Small intestine (tissue), 16 donors: Measurements from ENCODE around the gene KRT76. TPM values are rescaled to one million over a fixed set of nuclear protein-coding genes. Genes with fewer than 3 reads are reported as not detected.

Source experiments
- DNase-seq, 2 donors: peaks; one replicate each; pipeline versions ENCODE4 v3.0.0 to v3.0.0-alpha.2; 2013
- FAIRE-seq: peaks from 2 replicates; lab custom pipeline; 2012; peaks lifted over from hg19 to GRCh38; lab: Jason Lieb, UNC
- H3K27ac ChIP-seq, 3 donors: one replicate each; pipeline ENCODE4 v1.5.1; 2013; ENCODE audit warnings: low read length in 2 of 3, mild to moderate bottlenecking in 2 of 3, control low read depth in 1 of 3, inconsistent platforms in 1 of 3, low read depth in 1 of 3, moderate library complexity in 1 of 3
- H3K27me3 ChIP-seq, 3 donors: one replicate each; pipeline ENCODE4 v1.6.1; 2013; ENCODE audit warnings: low read length in 3 of 3, inconsistent platforms in 1 of 3; ENCODE audit not compliant: control insufficient read depth in 3 of 3, insufficient read depth in 3 of 3
- H3K36me3 ChIP-seq, 3 donors: one replicate each; pipeline ENCODE4 v1.6.1; 2013; ENCODE audit warnings: low read length in 3 of 3, inconsistent platforms in 1 of 3, low read depth in 1 of 3, mild to moderate bottlenecking in 1 of 3, moderate library complexity in 1 of 3; ENCODE audit not compliant: control insufficient read depth in 3 of 3, insufficient read depth in 2 of 3
- H3K4me1 ChIP-seq, 3 donors: one replicate each; pipeline ENCODE4 v1.6.1; 2013; ENCODE audit warnings: low read length in 2 of 3, inconsistent platforms in 1 of 3, low read depth in 1 of 3, mild to moderate bottlenecking in 1 of 3, moderate library complexity in 1 of 3; ENCODE audit not compliant: control insufficient read depth in 3 of 3, insufficient read depth in 2 of 3
- H3K4me3 ChIP-seq, 3 donors: one replicate each; pipeline ENCODE4 v1.5.1; 2013; ENCODE audit warnings: low read length in 3 of 3, control low read depth in 1 of 3, inconsistent platforms in 1 of 3, low read depth in 1 of 3, mild to moderate bottlenecking in 1 of 3, moderate library complexity in 1 of 3
- H3K9me3 ChIP-seq, 2 donors: one replicate each; pipeline ENCODE4 v1.6.1; 2013; ENCODE audit warnings: low read depth in 1 of 2, low read length in 1 of 2; ENCODE audit not compliant: control insufficient read depth in 2 of 2, insufficient read depth in 1 of 2
- WGBS, 3 donors: extraction: QIAGEN DNeasy Blood & Tissue Kit; methylation state at CpG; one replicate each; pipeline ENCODE4 v1.1.7; 2013; 5-methylcytosine and 5-hydroxymethylcytosine counted together
- long read RNA-seq, 10 donors: transcript quantifications; one replicate each; lab custom pipeline, GENCODE V29; 2026
- polyA plus RNA-seq, 4 donors: library from polyadenylated mRNA; stranded (reverse) in 3 of 4; unstranded in 1 of 4; fragments of 200-250 nt in 3 of 4; fragments of 120-200 nt in 1 of 4; gene quantifications; one replicate each; pipeline versions ENCODE4 v1.2.1 to v1.2.3, GENCODE V29; 2013
- donor health status: healthy with polysubstance abuse.
- donor health status: control.
- donor health status: control.
- donor health status: Bipolar disorder and iron deficiency.
- donor health status: healthy.

KRT76 gene
- polyA plus RNA-seq, result not detected
- long read RNA-seq, donor 1, result 0 reads
- long read RNA-seq, donor 2, result 0 reads
- long read RNA-seq, donor 3, result 0 reads
- long read RNA-seq, donor 4, result 0 reads
- long read RNA-seq, donor 5, result 0 reads
- long read RNA-seq, donor 6, result 0 reads
- long read RNA-seq, donor 7, result 0 reads
- long read RNA-seq, donor 8, result 0 reads
- long read RNA-seq, donor 9, result 0 reads
- long read RNA-seq, donor 10, result 0 reads

- 80 to 87% (median 82%) methylated on average over 8 of the region's 8 CpGs for WGBS, 3 donors
- FAIRE-seq, result no peak
- H3K4me1 ChIP-seq, result no peaks in the 10 kb centered on the region
- H3K27me3 ChIP-seq, result peaks cover 0 to 9% (median 4%) of the 10 kb centered on the region in 3 donors
- H3K4me3 ChIP-seq, result no peak within 1 kb of the TSS
- no peak for DNase-seq
- H3K9me3 ChIP-seq, result no peaks in the 10 kb centered on the region
- H3K27ac ChIP-seq, result no peak within 1 kb of the TSS
- H3K36me3 ChIP-seq, result no peaks in the 10 kb centered on the region
These were observed at the start of gene KRT76 for GRCh38 chr12:52776913-52777395. KRT76 (minus strand) TSS chr12:52777345; CDS start chr12:52777291, 54 bp downstream.

GRCh38 chr12:52825961-52826360 is 48.8 kb upstream of the KRT76 start:
- no peak overlapping the region for H3K4me3 ChIP-seq
- WGBS, 3 donors, result 72 to 77% (median 73%) methylated on average over 4 of the region's 4 CpGs
- no peaks in the 10 kb centered on the region for H3K36me3 ChIP-seq
- no peaks in the 10 kb centered on the region for H3K9me3 ChIP-seq
- no peaks in the 10 kb centered on the region for H3K4me1 ChIP-seq
- FAIRE-seq, result no peak
- no peak overlapping the region for H3K27ac ChIP-seq
- no peaks in the 10 kb centered on the region for H3K27me3 ChIP-seq
- DNase-seq, result no peak

DNA sequence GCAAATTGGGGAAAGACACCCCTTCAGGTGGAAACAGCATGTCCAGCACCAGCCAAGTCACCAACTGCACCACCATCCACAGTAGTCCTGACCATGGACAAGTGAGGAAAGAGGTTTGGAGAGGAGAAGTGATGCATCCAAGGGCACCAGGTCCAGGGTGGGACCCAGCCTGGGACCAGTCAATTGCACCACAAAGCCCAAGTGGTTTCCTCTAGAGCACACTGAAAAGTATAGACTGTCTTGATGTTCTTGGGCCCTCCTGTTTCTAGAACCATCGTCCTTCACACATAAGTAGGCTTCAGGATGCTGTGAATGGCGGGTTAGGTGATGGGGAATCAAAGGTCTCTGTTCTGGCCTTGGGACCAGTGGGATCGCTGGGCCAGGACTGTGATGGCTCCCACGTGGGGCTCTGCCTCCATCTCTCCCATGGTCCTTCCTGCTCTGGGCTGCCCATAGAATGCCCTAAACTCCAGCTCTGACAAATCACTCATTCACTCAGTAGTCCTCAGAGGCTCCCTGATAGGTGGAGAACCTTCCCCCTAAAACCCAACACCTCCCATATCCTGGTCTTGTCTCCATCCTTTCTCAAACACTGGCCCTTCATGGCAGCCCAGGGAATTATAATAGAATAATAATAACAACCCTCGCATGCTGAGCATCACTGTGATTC is 47.7 kb upstream of the KRT76 start:
- DNase-seq (no peak), FAIRE-seq (no peak)
- Histone ChIP-seq H3K9me3 (no peaks in the 10 kb centered on the region), H3K27ac (no peak overlapping the region), H3K4me3 (no peak overlapping the region), H3K4me1 (no peaks in the 10 kb centered on the region), H3K27me3 (no peaks in the 10 kb centered on the region), H3K36me3 (no peaks in the 10 kb centered on the region)
- 81 to 88% (median 86%) methylated on average over 5 of the region's 5 CpGs for WGBS, 3 donors

- Histone ChIP-seq H3K4me3 (no peak overlapping the region), H3K27ac (no peak overlapping the region), H3K4me1 (peaks cover 0 to 2% (median 0%) of the 10 kb centered on the region in 3 donors), H3K9me3 (no peaks in the 10 kb centered on the region), H3K27me3 (no peaks in the 10 kb centered on the region), H3K36me3 (no peaks in the 10 kb centered on the region)
- 84 to 92% (median 86%) methylated on average over 15 of the region's 15 CpGs for WGBS, 3 donors
- FAIRE-seq (no peak), DNase-seq (no peak)
These were observed 46.8 kb upstream of the KRT76 start for GRCh38 chr12:52823761-52824450.

DNA sequence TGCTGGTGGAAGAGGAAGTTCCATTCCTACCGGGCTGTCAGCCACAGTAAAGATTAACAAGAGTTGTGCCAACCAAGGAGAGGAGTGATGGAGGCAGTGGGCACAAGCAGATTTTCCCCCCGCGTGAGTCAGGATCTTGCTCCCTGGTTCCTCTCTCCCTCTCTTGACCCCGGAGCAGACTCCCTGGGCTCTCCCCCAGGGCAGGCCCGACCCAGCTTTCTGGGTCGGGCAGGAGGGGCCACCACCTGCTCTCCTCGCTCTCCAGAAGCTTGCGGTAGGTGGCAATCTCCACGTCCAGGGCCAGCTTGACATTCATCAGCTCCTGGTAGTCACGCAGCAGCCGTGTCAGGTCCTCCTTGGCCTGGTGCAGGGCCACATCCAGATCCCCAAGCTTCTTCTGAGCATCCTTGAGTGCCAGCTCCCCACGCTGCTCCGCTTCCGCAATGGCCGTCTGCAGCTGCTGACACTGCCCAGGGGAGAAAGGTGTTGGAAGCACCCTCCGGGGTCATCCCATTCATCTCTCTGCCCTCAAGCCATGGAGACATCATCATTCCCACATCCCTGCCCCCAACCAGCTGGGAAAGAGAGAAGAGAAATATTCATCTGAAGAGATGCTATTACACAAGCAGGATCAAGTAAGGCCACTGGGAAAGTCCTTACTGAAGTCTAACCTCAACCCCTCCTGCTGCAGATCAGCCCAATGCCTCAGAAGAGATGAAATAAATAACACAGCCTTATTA is 45.8 kb upstream of the KRT76 start:
- DNase-seq (no peak), FAIRE-seq (no peak)
- Histone ChIP-seq H3K9me3 (no peaks in the 10 kb centered on the region), H3K36me3 (no peaks in the 10 kb centered on the region), H3K27me3 (no peaks in the 10 kb centered on the region), H3K27ac (no peak overlapping the region), H3K4me3 (no peak overlapping the region), H3K4me1 (peaks cover 0 to 11% (median 0%) of the 10 kb centered on the region in 3 donors)
- WGBS, 3 donors, result 73 to 79% (median 78%) methylated on average over 16 of the region's 16 CpGs

DNA sequence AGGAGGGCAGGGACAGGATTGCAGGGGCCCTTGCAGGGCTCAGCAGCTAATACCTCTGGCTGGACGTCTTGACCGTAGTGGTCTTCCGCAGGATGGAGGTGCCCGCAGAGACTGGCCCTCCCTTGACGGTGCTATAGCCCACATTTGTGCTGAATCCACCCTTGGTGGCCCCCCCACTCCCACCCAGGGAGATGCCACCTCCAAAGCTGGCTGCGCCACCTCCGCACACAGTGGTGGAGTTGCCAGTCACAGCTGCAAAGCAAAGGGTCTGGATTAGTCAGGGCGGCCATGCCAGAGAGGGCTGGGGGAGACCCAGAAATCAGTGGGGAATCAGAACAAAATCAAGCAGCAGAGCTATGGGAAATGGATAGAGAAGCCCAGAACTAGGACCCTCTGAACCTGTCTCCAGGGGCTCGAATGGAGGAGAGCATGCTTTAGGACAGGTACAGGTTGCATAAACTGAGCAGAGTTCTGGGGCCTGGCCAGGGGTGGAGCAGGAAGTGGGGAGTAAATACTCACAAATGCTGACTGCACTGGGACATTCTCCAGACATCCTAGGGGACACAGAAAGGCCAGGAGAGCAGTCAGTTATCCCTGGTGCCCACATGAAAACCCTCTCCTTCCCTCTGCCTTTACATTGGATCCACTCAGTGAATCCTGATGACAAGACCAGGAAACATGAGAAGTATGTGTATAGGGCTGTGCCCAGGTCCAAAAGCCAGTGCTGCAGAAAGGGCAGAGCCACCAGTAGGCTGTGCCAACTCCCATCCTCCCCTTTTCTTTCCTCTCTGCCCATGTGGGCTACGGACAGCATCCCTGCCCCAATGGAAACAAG is 44.9 kb upstream of the KRT76 start:
- no peak for FAIRE-seq
- peaks cover 0 to 1% (median 0%) of the 10 kb centered on the region in 3 donors for H3K27me3 ChIP-seq

DNA sequence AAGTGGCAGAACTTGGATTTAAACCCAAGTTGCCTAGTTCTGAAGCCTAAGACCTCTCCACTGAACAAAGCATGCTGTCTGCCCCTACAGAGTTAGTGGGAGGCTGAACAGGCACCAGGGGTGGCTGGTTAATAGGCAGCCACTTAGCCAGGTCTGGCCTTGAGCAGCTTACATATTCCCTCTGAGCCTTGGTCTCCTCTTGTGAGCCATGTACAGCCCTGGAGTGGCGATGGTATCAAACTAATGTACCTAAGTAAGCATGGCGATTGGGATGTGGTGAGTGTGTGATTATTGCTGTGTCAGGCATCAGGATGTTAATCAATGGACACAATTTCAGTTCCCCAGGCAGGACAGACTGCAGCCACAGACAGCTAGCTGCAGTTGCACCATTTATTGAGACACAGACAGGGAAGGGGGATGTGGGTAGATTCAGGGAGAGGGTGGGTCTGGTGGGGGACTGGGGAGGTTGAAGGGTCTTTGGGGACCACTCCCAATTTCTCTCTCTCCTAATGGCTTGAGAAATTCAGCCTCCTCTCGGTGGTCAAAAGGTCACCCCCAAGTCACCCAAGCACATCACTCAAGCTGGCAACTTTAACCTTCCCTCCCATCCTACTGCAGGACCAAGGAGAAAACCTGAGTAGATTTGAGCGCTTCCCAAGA is 44.1 kb upstream of the KRT76 start:
- peaks cover 0 to 1% (median 0%) of the 10 kb centered on the region in 3 donors for H3K27me3 ChIP-seq
- FAIRE-seq, result no peak
- H3K27ac ChIP-seq, result no peak overlapping the region

More for the DNA sequence above, 44.9 kb upstream of the KRT76 start:
- H3K4me1 ChIP-seq, result peaks cover 0 to 11% (median 0%) of the 10 kb centered on the region in 3 donors
- H3K36me3 ChIP-seq, result no peaks in the 10 kb centered on the region
- WGBS, 3 donors, result 73 to 79% (median 79%) methylated on average over 9 to 10 of the region's 10 CpGs
- no peak overlapping the region for H3K4me3 ChIP-seq
- DNase-seq, result peak in 1 of 2 donors; percentile 63
- no peaks in the 10 kb centered on the region for H3K9me3 ChIP-seq
- H3K27ac ChIP-seq, result no peak overlapping the region

More for the DNA sequence above, 44.1 kb upstream of the KRT76 start:
- no peak overlapping the region for H3K4me3 ChIP-seq
- peaks cover 0 to 11% (median 0%) of the 10 kb centered on the region in 3 donors for H3K4me1 ChIP-seq
- no peaks in the 10 kb centered on the region for H3K36me3 ChIP-seq
- DNase-seq, result no peak
- H3K9me3 ChIP-seq, result no peaks in the 10 kb centered on the region
- WGBS, 3 donors, result 87 to 94% (median 92%) methylated on average over 4 of the region's 4 CpGs
